Suprapubic skin (tissue), 3 donors: ENCODE measurements around the gene GPR148.

Experiments
- EP300 ChIP-seq: sonication (generic); formaldehyde crosslinking; IDR thresholded peaks from one replicate; pipeline ENCODE4 v1.6.1; 2017; ENCODE audit warnings: antibody characterized with exemption
- POLR2A ChIP-seq, 2 donors: fragments of 450-650 bp; IDR thresholded peaks; one replicate each; pipeline ENCODE4 v1.6.1; 2017; ENCODE audit warnings: antibody characterized with exemption in 2 of 2, mild to moderate bottlenecking in 2 of 2, moderate library complexity in 2 of 2
- TF ChIP-seq, protein P1 (sequence below), 2 donors: fragments of 200-600 bp in 1 of 2; fragments of 450-650 bp in 1 of 2; sonication (generic) in 1 of 2; IDR thresholded peaks; one replicate each; pipeline ENCODE4 v1.5.1; 2016 to 2019; ENCODE audit warnings: antibody characterized with exemption in 2 of 2, mild to moderate bottlenecking in 1 of 2, moderate library complexity in 1 of 2

DNA sequence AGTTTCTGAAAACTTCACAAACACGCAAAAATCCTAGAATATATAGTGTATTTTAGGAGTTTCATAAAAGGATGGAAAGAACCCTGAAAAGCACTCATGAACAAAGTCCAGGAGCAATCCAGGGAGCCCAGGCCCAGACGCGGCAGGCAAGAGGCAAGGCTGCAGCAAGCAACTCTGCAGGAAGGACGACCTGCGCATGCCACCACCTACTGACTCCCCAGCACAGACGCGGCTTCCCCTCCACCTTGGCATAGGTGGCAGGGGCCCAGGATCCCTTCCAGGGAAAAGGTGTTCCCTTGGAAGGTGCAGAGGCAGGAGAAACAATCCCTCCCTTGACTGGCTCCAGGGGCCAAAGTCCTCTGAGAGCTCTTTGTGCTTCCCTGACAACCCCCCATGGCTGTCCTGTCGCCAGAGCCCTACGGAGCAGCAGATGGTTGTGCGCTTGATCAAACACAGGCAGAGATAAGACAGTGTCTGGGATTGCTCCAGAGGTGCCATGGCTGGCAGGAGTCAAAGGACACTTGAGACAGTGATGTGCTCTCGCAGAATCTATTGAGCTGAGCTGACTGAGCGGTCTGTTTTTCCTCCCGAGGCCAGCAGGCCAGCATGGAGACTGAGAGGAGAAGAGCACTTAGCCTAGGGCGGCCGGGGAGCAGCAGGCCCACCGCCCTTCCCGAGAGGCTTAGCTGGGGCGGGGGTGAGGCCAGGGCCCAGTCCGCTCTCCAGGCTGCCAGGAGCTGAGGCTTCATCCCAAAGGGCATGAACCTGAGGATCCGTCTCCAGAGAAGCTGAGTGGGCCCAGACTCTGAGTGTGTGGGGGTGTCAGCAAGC, 15.6 kb downstream of the GPR148 start:
- TF ChIP-seq, protein P1, sequence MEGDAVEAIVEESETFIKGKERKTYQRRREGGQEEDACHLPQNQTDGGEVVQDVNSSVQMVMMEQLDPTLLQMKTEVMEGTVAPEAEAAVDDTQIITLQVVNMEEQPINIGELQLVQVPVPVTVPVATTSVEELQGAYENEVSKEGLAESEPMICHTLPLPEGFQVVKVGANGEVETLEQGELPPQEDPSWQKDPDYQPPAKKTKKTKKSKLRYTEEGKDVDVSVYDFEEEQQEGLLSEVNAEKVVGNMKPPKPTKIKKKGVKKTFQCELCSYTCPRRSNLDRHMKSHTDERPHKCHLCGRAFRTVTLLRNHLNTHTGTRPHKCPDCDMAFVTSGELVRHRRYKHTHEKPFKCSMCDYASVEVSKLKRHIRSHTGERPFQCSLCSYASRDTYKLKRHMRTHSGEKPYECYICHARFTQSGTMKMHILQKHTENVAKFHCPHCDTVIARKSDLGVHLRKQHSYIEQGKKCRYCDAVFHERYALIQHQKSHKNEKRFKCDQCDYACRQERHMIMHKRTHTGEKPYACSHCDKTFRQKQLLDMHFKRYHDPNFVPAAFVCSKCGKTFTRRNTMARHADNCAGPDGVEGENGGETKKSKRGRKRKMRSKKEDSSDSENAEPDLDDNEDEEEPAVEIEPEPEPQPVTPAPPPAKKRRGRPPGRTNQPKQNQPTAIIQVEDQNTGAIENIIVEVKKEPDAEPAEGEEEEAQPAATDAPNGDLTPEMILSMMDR (IDR thresholded peaks at IDR 0.05), result no peak
- TF ChIP-seq POLR2A (IDR thresholded peaks at IDR 0.05) (no peak), EP300 (no peak)
